Measurements from ENCODE around the gene NIFK.

DNA sequence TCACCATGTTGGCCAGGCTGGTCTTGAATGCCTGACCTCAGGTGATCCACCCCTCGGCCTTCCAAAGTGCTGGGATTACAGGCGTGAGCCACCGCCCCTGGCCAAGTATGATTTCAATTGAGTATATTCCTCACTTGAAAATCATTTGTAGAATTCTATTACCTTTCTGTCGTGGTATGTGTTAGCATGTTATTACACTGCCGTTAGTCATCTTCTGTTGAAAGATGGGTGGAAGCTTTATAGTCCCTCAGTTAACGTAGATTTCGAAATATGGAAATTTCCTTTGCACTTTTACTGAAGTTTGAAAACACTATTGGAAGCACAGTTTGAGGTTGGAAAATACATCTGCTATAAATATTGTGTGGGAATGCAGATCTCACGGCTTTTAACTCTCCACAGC lies 14.7 kb downstream of the NIFK start:
- TF ChIP-seq, protein P1, sequence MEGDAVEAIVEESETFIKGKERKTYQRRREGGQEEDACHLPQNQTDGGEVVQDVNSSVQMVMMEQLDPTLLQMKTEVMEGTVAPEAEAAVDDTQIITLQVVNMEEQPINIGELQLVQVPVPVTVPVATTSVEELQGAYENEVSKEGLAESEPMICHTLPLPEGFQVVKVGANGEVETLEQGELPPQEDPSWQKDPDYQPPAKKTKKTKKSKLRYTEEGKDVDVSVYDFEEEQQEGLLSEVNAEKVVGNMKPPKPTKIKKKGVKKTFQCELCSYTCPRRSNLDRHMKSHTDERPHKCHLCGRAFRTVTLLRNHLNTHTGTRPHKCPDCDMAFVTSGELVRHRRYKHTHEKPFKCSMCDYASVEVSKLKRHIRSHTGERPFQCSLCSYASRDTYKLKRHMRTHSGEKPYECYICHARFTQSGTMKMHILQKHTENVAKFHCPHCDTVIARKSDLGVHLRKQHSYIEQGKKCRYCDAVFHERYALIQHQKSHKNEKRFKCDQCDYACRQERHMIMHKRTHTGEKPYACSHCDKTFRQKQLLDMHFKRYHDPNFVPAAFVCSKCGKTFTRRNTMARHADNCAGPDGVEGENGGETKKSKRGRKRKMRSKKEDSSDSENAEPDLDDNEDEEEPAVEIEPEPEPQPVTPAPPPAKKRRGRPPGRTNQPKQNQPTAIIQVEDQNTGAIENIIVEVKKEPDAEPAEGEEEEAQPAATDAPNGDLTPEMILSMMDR (optimal IDR thresholded peaks at IDR 0.05 in 1 of 3, IDR thresholded peaks at IDR 0.05 in 1 of 3, conservative IDR thresholded peaks at IDR 0.05 in 1 of 3; ENCODE audit: extremely low read depth in 1 of 3, insufficient read depth in 2 of 3, low read length in 3 of 3): no peak
- no peak for TF ChIP-seq EZH2 (IDR thresholded peaks at IDR 0.05; ENCODE audit: low read length)

All from keratinocyte (primary cell).